Muscle of leg (tissue), 16 donors: ENCODE measurements around the gene OR2G3. TPM values are rescaled to one million over a fixed set of nuclear protein-coding genes. Genes with fewer than 3 reads are reported as not detected.

ENCODE experiments used
- DNase-seq: peaks from one replicate; pipeline ENCODE4 v3.0.0; 2013
- H3K27ac ChIP-seq: one replicate; pipeline ENCODE4 v1.5.1; 2013; ENCODE audit warnings: mild to moderate bottlenecking, low read length, control low read depth
- H3K27me3 ChIP-seq: one replicate; pipeline ENCODE4 v1.6.1; 2013; ENCODE audit warnings: low read length; ENCODE audit not compliant: control insufficient read depth, insufficient read depth
- H3K36me3 ChIP-seq: one replicate; pipeline ENCODE4 v1.6.1; 2013; ENCODE audit warnings: low read length; ENCODE audit not compliant: control insufficient read depth, insufficient read depth
- H3K4me1 ChIP-seq: one replicate; pipeline ENCODE4 v1.6.1; 2013; ENCODE audit warnings: low read length; ENCODE audit not compliant: control insufficient read depth, insufficient read depth
- H3K4me3 ChIP-seq: one replicate; pipeline ENCODE4 v1.5.1; 2013; ENCODE audit warnings: low read length, control low read depth
- H3K9me3 ChIP-seq: replicated peaks from 2 replicates; pipeline ENCODE4 v1.6.1; 2013; ENCODE audit warnings: low read depth, low read length; ENCODE audit not compliant: control insufficient read depth
- WGBS: methylation state at CpG from one replicate; pipeline ENCODE4 v1.1.5; 2013; ENCODE audit warnings: missing lambda C conversion rate; ENCODE audit not compliant: insufficient coverage; 5-methylcytosine and 5-hydroxymethylcytosine counted together
- long read RNA-seq, 11 donors: transcript quantifications; one replicate each; lab custom pipeline, GENCODE V29; 2026
- polyA plus RNA-seq, 8 donors: library from polyadenylated mRNA; unstranded; fragments of 120-200 nt; gene quantifications; one replicate each; pipeline versions ENCODE4 v1.2.1 to v1.2.3, GENCODE V29; 2013; ENCODE audit warnings: inconsistent platforms in 1 of 8, low replicate concordance in 1 of 8; ENCODE audit not compliant: insufficient read length in 8 of 8, insufficient read depth in 1 of 8
- total RNA-seq: library from RNA; stranded (reverse); fragments of 120-200 nt; gene quantifications from one replicate; pipeline ENCODE4 v1.2.4, GENCODE V29; 2013

Gene OR2G3
- not detected for total RNA-seq
- not detected for polyA plus RNA-seq
- long read RNA-seq, donor 1, result 0 reads
- long read RNA-seq, donor 2, result 0 reads
- long read RNA-seq, donor 3, result 0 reads
- long read RNA-seq, donor 4, result 0 reads
- long read RNA-seq, donor 5, result 0 reads
- long read RNA-seq, donor 6, result 0 reads
- long read RNA-seq, donor 7, result 0 reads
- long read RNA-seq, donor 8, result 0 reads
- long read RNA-seq, donor 9, result 0 reads
- long read RNA-seq, donor 10, result 0 reads
- long read RNA-seq, donor 11, result 0 reads

GRCh38 chr1:247605286-247605685 lies at the start of gene OR2G3:
TSS of gene OR2G3 (plus strand) at chr1:247605586. CDS start at chr1:247605586, 0 bp downstream.
- H3K4me1 ChIP-seq, result no peaks in the 10 kb centered on the region
- DNase-seq, result no peak
- H3K27me3 ChIP-seq, result no peaks in the 10 kb centered on the region
- no peaks in the 10 kb centered on the region for H3K36me3 ChIP-seq
- no peak within 1 kb of the TSS for H3K4me3 ChIP-seq
- H3K9me3 ChIP-seq, result peaks cover 2% of the 10 kb centered on the region
- H3K27ac ChIP-seq, result no peak within 1 kb of the TSS
- 67% methylated on average over 1 of the region's 2 CpGs for WGBS

GRCh38 chr1:247557926-247558674 lies 47.3 kb upstream of the OR2G3 start:
- H3K4me1 ChIP-seq, result no peaks in the 10 kb centered on the region
- no peaks in the 10 kb centered on the region for H3K9me3 ChIP-seq
- no peaks in the 10 kb centered on the region for H3K27me3 ChIP-seq
- H3K4me3 ChIP-seq, result no peak overlapping the region
- H3K36me3 ChIP-seq, result no peaks in the 10 kb centered on the region
- no peak overlapping the region for H3K27ac ChIP-seq
- no CpG with 5 or more reads among the region's 2 CpGs for WGBS
- DNase-seq, result no peak

- WGBS, result 77% methylated on average over 3 of the region's 10 CpGs
- no peak for DNase-seq
- H3K9me3 ChIP-seq, result no peaks in the 10 kb centered on the region
- no peaks in the 10 kb centered on the region for H3K27me3 ChIP-seq
- no peaks in the 10 kb centered on the region for H3K4me1 ChIP-seq
- H3K4me3 ChIP-seq, result no peak overlapping the region
- H3K27ac ChIP-seq, result no peak overlapping the region
- no peaks in the 10 kb centered on the region for H3K36me3 ChIP-seq
Observed at GRCh38 chr1:247561711-247562110, 43.7 kb upstream of the OR2G3 start.

DNA sequence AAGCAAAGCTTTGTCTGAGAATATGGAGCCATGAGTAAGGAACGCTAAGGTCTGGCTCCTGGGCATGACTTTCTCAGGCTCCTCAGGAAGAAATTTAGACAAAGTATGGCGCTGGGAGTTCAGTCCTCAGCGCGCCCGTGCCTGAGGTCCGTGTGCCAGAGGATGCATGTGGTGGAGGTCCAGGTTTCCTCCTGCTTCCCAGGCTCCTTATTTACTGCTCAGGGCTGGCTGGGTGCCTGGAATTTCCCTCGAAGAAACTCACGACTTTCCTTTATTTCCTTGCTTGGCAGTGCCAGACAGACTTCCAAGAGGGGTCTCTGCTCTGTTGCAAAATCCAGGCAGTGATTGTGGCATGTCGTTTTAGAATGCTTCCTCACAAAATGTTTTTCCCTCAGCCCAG lies 43.2 kb upstream of the OR2G3 start:
- H3K27me3 ChIP-seq, result no peaks in the 10 kb centered on the region
- no peaks in the 10 kb centered on the region for H3K9me3 ChIP-seq
- 54% methylated on average over 8 of the region's 9 CpGs for WGBS
- H3K36me3 ChIP-seq, result no peaks in the 10 kb centered on the region
- H3K4me1 ChIP-seq, result no peaks in the 10 kb centered on the region
- no peak overlapping the region for H3K4me3 ChIP-seq
- H3K27ac ChIP-seq, result no peak overlapping the region
- DNase-seq, result no peak

GRCh38 chr1:247574236-247574635 lies 31.1 kb upstream of the OR2G3 start:
- Histone ChIP-seq H3K27ac (no peak overlapping the region), H3K27me3 (no peaks in the 10 kb centered on the region), H3K36me3 (no peaks in the 10 kb centered on the region), H3K4me1 (no peaks in the 10 kb centered on the region), H3K9me3 (no peaks in the 10 kb centered on the region), H3K4me3 (no peak overlapping the region)
- DNase-seq, result no peak
- WGBS, result no CpG with 5 or more reads among the region's 1 CpG

GRCh38 chr1:247574664-247575063 lies 30.7 kb upstream of the OR2G3 start:
- no peak overlapping the region for H3K4me3 ChIP-seq
- H3K9me3 ChIP-seq, result no peaks in the 10 kb centered on the region
- no peak for DNase-seq

GRCh38 chr1:247576514-247576913 lies 28.9 kb upstream of the OR2G3 start:
- WGBS, result no CpG with 5 or more reads among the region's 3 CpGs
- peak; percentile 8 for DNase-seq
- Histone ChIP-seq H3K27ac (no peak overlapping the region), H3K4me1 (no peaks in the 10 kb centered on the region), H3K36me3 (no peaks in the 10 kb centered on the region), H3K4me3 (no peak overlapping the region), H3K27me3 (no peaks in the 10 kb centered on the region), H3K9me3 (no peaks in the 10 kb centered on the region)

More at GRCh38 chr1:247574664-247575063, 30.7 kb upstream of the OR2G3 start:
- no peaks in the 10 kb centered on the region for H3K27me3 ChIP-seq
- no peaks in the 10 kb centered on the region for H3K4me1 ChIP-seq
- H3K36me3 ChIP-seq, result no peaks in the 10 kb centered on the region
- H3K27ac ChIP-seq, result no peak overlapping the region

DNA sequence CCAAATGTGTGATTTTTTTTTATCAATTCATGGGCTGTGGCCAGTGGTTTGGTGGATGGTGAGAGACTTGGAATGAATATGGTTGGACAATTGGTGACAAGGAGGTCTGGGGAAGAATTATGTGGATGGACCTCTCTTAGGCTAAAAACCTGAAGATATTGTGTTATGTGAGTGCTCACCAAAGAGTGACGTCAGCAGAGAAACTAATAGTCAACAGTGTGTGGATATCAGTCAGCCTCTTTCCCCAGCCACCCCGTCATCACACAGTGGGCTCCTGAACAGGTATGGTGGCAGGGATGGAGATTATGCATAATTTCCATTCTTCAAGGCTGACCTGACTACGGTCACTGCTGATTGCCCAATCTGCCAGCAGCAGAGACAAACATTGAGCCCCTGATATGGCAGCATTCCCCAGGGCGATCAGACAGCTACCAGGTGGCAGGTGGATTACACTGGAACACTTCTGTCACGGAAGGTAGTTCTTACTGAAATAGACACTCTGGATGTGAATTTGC lies 26.4 kb upstream of the OR2G3 start:
- Histone ChIP-seq H3K36me3 (no peaks in the 10 kb centered on the region), H3K4me3 (no peak overlapping the region), H3K9me3 (no peaks in the 10 kb centered on the region), H3K4me1 (no peaks in the 10 kb centered on the region), H3K27ac (no peak overlapping the region), H3K27me3 (no peaks in the 10 kb centered on the region)
- 96% methylated on average over 3 of the region's 5 CpGs for WGBS
- no peak for DNase-seq

DNA sequence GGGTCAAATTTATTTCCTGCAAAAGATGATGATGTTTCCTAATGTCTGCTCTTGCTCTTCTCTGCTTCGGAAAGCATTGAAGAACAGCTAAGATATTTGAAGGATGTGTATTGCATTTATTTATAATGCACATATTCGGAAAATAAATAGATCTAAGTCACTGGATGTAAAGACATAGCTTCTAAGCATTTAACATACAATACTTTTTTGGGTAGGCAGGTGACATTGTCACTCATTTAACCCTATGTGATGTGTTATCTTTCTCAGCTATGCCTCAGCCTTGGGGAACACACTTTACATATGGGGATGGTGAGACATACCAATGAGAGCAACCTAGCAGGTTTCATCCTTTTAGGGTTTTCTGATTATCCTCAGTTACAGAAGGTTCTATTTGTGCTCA lies 17.3 kb upstream of the OR2G3 start, which contains the start of gene OR2G2:
OR2G2 (plus strand) TSS at position 301 of the 400 bp plus-strand sequence; CDS start at position 301, 0 bp downstream.
- DNase-seq, result no peak
- peaks cover 6% of the 10 kb centered on the region for H3K9me3 ChIP-seq
- no peaks in the 10 kb centered on the region for H3K4me1 ChIP-seq
- no peaks in the 10 kb centered on the region for H3K36me3 ChIP-seq
- H3K4me3 ChIP-seq, result no peak within 1 kb of the TSS
- H3K27ac ChIP-seq, result no peak within 1 kb of the TSS
- no peaks in the 10 kb centered on the region for H3K27me3 ChIP-seq
- WGBS, result no CpG with 5 or more reads among the region's 2 CpGs

DNA sequence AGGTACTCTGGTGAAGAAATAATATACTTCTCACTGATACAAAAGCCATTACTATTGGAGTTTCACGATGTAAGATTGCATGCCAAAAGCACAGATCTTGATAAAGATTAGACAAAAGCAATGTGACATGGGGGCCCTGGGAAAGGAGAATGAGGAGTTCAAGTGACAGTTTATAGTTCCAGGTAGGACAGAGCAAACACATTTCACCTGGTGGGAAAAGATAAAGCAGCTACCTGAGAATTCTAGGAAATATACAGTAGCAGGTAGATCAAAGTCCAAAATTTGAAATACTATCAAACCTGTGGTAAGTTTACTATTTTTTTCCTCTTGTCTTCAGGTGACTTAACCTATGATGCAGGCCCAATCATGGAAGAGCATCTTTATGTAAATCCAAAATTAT lies 8.0 kb downstream of the OR2G3 start:
- Histone ChIP-seq H3K9me3 (no peaks in the 10 kb centered on the region), H3K27ac (no peak overlapping the region), H3K36me3 (no peaks in the 10 kb centered on the region), H3K27me3 (no peaks in the 10 kb centered on the region), H3K4me3 (no peak overlapping the region), H3K4me1 (no peaks in the 10 kb centered on the region)
- no CpG with 5 or more reads among the region's 1 CpG for WGBS
- no peak for DNase-seq
